GM18505 (cell line): Measurements from ENCODE around the gene HAPLN3.

Experiments
- ATAC-seq: cut with Tn5 transposase; IDR thresholded peaks from one replicate; pipeline ENCODE4 v1.9.1; 2021; ENCODE audit not compliant: unreplicated experiment
- POLR2A ChIP-seq: IDR thresholded peaks from 4 replicates; pipeline ENCODE4 v1.6.1; 2011; ENCODE audit warnings: borderline replicate concordance; ENCODE audit not compliant: insufficient read depth, insufficient read length; ENCODE audit errors: extremely low read depth

HAPLN3 gene

GRCh38 chr15:88906551-88906950 is 11.2 kb upstream of the HAPLN3 start:
- TF ChIP-seq POLR2A: no peak
- ATAC-seq: no peak

- TF ChIP-seq POLR2A: no peak
- ATAC-seq: no peak
Measured at GRCh38 chr15:88906130-88906529, 10.8 kb upstream of the HAPLN3 start.

- no peak for TF ChIP-seq POLR2A
- ATAC-seq: no peak
Measured at GRCh38 chr15:88905576-88905975, 10.2 kb upstream of the HAPLN3 start.

- peak; percentile 78 for ATAC-seq
- TF ChIP-seq POLR2A: no peak
Measured at GRCh38 chr15:88904624-88905327, 9.4 kb upstream of the HAPLN3 start.

GRCh38 chr15:88904257-88904623 is 8.9 kb upstream of the HAPLN3 start:
- ATAC-seq: no peak
- TF ChIP-seq POLR2A: no peak

- no peak for ATAC-seq
- no peak for TF ChIP-seq POLR2A
Measured at GRCh38 chr15:88902846-88903245, 7.5 kb upstream of the HAPLN3 start.

- ATAC-seq: no peak
- TF ChIP-seq POLR2A: no peak
Measured at GRCh38 chr15:88902221-88902835, 7.0 kb upstream of the HAPLN3 start.

GRCh38 chr15:88901508-88902220 is 6.3 kb upstream of the HAPLN3 start:
- no peak for ATAC-seq
- TF ChIP-seq POLR2A: no peak

GRCh38 chr15:88900982-88901418 is 5.7 kb upstream of the HAPLN3 start:
- no peak for TF ChIP-seq POLR2A
- no peak for ATAC-seq

GRCh38 chr15:88900309-88900981 is 5.1 kb upstream of the HAPLN3 start:
- TF ChIP-seq POLR2A: no peak
- no peak for ATAC-seq

- ATAC-seq: no peak
- TF ChIP-seq POLR2A: no peak
Measured at GRCh38 chr15:88899251-88899650, 3.9 kb upstream of the HAPLN3 start.

GRCh38 chr15:88898736-88899135 is 3.4 kb upstream of the HAPLN3 start:
- no peak for ATAC-seq
- no peak for TF ChIP-seq POLR2A

- TF ChIP-seq POLR2A: no peak
- peak; percentile 98 for ATAC-seq
Measured at GRCh38 chr15:88897456-88898194, 2.3 kb upstream of the HAPLN3 start.
